HG03060 (cell line): ENCODE results near the gene HAPLN3.

Source experiments
- ATAC-seq: cut with Tn5 transposase; IDR thresholded peaks from one replicate; pipeline ENCODE4 v1.9.1; 2021; ENCODE audit warnings: low read depth, moderate number of reproducible peaks; ENCODE audit not compliant: unreplicated experiment

Gene HAPLN3

GRCh38 chr15:88833731-88834100, 61.6 kb downstream of the HAPLN3 start:
- no peak for ATAC-seq

DNA sequence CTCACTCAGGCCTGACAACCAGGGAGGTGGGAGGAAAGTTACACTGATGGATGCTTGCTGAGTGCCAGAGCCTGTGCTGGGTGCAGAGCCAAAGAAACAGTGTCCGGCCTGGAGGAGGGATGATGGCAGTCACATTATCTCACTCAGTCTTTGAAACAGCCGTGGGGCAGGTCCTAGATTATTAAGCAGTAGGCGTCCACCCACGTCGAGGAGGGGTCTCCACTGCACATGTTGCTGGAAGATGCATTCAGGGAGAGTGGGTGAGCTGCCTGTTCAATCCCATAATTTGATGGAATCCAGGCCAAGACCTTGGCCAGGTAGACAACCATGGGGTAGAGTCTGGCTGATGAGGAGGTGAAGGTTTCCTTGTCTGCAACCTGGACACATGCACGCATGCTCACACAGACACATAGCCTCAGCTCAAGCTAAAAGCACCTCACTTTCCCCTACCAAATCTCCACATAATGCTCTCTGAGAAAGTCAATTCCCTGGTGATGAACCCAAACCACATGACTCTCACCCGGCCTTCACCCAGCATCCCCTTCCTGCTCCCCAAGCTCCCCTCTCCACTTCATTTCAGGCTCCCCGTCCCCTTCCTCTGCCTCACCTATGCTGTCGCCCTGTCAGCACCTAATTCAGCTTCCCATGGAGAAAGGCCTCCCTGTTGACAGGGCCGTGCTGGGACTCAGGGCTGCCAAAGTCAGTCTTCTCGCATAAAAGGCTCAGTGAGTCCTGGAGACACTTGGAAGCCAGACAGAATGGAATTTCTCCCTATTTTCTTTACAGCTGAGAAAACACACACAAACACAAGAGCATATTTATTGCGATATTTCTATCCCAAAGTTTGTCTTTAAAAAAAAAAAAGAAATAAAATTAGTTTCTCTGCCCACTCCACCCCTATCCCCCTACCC, 62.3 kb downstream of the HAPLN3 start:
- no peak for ATAC-seq

DNA sequence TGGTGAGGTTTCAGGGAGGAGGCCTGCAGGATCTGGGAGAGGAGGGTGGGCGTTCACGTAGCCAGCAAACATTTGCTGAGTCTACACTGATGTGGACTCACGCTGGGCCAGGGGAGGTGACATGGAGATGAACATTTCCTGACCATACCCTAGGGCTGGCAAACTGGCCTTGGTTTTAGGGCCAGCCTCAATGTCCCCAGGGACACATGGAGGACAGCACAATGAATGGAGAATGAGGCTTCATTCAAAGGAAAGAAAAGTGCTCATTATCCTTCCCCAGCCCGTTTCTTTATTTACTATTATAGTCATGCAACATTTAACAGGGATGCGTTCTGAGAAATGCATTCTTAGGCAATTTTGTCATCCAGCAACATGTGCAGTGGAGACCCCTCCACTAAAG, 65.3 kb downstream of the HAPLN3 start:
- ATAC-seq = no peak

- no peak for ATAC-seq
These were observed 66.6 kb downstream of the HAPLN3 start for GRCh38 chr15:88828791-88829190.
